GM12873 (cell line): ENCODE data around the gene DDX17.

Source experiments
- TF ChIP-seq, protein P1 (sequence below): IDR thresholded peaks from 2 replicates; pipeline ENCODE4 v1.5.1; 2012; ENCODE audit warnings: low read depth, mild to moderate bottlenecking, moderate library complexity, low read length, control low read depth; ENCODE audit not compliant: insufficient read depth; ENCODE audit errors: missing control alignments

DDX17 gene

DNA sequence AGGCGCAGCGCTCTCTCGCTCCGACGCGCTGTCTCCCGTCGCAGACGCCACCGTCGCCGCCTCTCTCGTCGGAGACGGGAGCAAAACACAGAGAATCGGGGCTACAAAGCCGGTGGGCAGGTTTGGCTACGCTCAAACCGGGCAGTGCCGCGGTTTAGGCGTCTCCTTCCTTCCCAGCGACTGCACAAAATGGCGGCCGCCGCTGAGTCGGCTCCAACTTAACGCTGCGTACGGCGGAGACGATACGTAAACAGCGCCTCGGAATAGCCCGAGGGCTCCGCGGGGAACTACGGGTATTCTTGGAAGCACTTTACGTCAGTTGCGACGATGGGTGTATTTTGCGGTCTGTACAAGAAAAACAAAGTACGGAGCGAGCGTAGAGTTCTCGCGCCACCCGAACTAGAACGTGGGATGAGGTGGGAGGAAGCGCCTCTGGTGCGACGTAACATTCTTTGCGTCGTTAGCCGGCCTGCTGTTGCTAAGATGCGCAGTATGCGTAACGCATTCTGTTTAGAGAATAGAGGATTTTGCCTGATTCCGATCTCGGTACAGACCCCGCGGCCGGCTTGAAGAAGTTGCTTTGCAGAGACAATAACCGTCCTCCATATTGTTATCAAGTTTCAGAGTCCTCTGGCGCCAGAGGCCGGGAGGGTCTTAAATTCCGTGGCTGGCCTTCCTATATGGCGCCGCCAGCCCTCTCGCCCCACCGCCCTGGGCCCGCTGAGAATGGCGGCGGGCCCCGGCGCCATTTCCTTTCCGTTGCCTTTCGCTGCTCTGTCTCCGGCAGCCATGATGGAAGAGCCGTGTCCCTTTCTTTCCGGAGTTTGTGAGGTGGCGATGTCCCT is at the start of gene DDX17:
DDX17 (minus strand) TSS at position 194 of the 845 bp plus-strand sequence.
- TF ChIP-seq, protein P1, sequence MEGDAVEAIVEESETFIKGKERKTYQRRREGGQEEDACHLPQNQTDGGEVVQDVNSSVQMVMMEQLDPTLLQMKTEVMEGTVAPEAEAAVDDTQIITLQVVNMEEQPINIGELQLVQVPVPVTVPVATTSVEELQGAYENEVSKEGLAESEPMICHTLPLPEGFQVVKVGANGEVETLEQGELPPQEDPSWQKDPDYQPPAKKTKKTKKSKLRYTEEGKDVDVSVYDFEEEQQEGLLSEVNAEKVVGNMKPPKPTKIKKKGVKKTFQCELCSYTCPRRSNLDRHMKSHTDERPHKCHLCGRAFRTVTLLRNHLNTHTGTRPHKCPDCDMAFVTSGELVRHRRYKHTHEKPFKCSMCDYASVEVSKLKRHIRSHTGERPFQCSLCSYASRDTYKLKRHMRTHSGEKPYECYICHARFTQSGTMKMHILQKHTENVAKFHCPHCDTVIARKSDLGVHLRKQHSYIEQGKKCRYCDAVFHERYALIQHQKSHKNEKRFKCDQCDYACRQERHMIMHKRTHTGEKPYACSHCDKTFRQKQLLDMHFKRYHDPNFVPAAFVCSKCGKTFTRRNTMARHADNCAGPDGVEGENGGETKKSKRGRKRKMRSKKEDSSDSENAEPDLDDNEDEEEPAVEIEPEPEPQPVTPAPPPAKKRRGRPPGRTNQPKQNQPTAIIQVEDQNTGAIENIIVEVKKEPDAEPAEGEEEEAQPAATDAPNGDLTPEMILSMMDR, result no peak

DNA sequence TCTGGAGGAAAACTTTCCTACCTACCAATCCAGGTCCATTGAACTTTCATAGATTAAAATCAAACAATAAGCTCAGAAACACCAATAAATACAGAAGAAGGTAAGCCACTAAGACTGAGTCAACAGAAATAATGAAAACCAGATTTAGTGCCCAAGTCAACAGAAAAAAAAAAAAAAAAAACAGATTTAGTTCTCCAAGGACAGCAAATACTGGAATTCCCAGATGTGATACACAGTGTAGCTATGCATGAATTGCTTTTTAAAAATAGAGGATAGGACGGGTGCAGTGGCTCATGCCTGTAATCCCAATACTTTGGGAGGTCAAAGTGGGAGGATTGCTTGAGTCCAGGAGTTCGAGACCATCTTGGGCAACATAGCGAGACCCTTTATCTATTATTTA is 48.2 kb upstream of the DDX17 start:
- TF ChIP-seq, protein P1, result no peak

DNA sequence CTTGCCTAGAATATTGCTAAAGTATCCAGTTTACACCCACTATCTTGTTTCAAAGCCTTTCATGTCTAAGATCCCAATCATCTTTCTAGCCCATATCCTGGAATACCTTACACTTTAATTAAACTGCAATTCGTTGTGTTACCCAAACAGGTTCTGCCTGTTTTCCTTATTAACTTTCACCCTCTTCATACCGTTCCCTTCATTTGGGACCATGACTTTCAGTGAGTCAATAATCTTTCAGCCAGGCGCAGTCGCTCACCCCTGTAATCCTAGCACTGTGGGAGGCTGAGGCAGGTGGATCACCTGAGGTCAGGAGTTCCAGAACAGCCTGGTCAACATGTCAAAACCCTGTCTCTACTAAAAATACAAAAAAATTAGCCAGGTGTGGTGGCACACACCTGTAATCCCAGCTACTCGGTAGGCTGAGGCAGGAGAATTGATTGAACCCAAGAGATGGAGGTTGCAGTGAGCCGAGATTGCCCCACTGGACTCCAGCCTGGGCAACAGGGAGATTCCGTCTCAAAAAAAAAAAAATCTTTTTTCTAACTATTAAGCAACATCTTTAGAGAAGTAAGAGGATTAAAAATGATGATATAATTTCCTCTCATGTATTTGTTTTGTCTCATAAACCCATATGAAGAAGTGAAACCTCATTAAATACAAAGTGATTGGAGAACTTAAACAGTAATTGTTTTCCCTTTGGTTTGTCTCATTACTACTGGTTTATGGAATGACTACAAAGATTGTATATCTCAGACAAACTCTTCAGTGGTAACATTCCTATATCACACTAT is 43.2 kb upstream of the DDX17 start:
- TF ChIP-seq, protein P1, result no peak

DNA sequence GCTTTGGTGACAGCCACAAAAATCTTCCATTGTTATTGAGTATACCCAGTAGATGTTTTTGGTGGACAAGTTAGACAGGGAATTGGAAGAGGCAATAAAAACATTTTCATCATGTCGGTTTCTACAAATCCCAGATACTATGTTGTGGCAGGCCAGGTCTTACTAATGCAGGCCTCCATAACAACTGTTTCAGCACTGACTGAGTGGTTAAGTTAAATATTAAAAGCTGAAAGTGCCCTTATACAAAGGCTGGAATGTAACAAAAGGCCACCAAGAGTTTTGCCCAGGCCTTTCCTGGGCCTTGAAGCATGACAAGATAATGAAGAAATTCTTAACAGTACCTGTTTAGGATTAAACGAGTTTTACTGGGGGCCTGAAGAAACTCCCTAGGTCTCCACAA is 34.6 kb upstream of the DDX17 start:
- TF ChIP-seq, protein P1, result no peak

DNA sequence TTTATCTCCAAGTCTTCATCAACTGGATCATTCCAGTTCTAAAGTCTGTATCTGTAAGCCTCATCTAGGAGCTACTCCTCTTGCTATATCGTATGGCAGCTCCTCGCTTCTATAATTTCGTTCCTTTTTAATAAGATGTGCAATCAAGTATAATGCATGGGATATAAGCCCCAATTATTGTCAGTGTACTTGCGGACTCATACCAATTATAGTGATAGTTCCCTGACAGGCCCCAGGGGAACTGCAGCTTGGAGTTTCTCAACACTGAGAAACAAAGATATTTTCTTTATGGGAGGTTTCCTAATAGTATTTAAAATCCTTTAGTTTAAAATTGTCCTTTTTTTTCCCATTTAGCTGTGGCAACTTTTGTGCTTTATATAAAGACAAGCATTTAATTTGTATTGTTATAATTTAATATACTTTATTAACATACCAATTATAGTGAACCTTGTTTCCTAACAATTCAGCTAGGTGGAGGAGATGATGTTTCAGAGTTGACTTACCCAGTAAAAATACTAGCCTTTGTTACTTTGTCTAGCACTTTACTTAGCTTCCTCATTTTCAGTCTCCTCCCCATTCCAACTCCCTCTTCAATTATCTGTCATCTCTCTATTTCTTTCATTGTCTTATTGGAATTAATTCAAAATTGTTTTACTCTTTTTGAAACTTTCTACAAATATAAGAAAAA is 25.3 kb upstream of the DDX17 start:
- TF ChIP-seq, protein P1, result no peak

DNA sequence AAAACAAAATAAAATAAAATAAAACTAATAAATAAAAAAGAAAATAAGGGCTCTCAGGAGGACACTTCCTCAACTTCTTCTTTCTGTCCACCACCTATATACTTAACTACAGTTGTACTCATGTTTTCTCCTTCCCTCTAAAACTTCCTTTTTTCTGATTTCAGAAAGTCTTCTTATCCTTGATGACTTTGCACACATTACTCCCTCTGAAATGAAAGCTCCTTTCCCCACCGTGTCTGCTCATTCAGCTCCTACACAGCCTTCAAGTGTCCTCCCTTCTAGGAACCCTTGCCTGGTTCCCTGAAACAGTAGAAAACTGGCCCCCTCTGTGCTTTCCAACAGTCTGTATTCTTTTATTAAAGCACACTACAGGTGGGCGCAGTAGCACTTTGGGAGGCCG is 18.3 kb upstream of the DDX17 start:
- TF ChIP-seq, protein P1, result no peak

DNA sequence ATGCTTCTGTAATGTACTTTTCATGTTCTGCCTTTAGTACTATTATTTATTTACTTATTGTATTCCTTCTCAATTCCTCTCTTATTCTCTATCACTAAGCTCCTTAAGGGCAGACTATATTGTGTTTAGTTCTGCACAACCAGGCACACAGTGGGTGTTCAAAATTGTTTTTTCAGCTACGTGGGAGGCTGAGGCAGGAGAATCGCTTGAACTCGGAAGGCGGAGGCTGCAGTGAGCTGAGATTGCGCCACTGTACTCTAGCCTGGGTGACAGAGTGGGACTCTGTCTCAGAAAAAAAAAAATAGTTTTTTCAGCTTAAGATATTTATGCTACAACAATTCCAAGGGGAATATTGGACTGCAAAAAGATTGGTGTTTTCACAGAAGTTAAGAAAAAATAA is 17.4 kb upstream of the DDX17 start:
- TF ChIP-seq, protein P1, result no peak
